Testis (tissue), 3 donors: Measurements from ENCODE around the gene EPHB1. TPM values are rescaled to one million over a fixed set of nuclear protein-coding genes. Genes with fewer than 3 reads are reported as not detected.

Source experiments
- DNase-seq: peaks from one replicate; pipeline ENCODE4 v3.0.0-alpha.2; 2019
- H3K27ac ChIP-seq, 2 donors: fragments of 200-600 bp; sonication (generic); one replicate each; pipeline ENCODE4 v1.5.1; 2019
- H3K27me3 ChIP-seq: fragments of 200-600 bp; sonication (generic); one replicate; pipeline ENCODE4 v1.5.1; 2019
- H3K36me3 ChIP-seq: fragments of 200-600 bp; sonication (generic); one replicate; pipeline ENCODE4 v1.5.1; 2017; ENCODE audit warnings: low read depth; ENCODE audit errors: missing control alignments
- H3K4me1 ChIP-seq: fragments of 200-600 bp; sonication (generic); one replicate; pipeline ENCODE4 v1.5.1; 2019
- H3K4me3 ChIP-seq, 2 donors: fragments of 200-600 bp; sonication (generic); one replicate each; pipeline ENCODE4 v1.5.1; 2017 to 2019
- H3K9me3 ChIP-seq: fragments of 200-600 bp; sonication (generic); one replicate; pipeline ENCODE4 v1.5.1; 2017
- POLR2A ChIP-seq: fragments of 450-650 bp; IDR thresholded peaks from one replicate; pipeline ENCODE4 v1.6.1; 2017; ENCODE audit warnings: antibody characterized with exemption, mild to moderate bottlenecking, moderate library complexity
- WGBS, 2 donors: methylation state at CpG; one replicate each; pipeline ENCODE4 v1.1.5; 2018; 5-methylcytosine and 5-hydroxymethylcytosine counted together
- intact Hi-C: fragments of 100-400 bp; cut with DNase I; formaldehyde crosslinking; loops from one replicate; pipeline ENCODE4 v1.15.1; 2023; ENCODE audit warnings: low total_unique reads
- polyA plus RNA-seq: library from polyadenylated mRNA; stranded (reverse); fragments of 350-450 nt; fragmentation: Illumina TruSeq; extraction: RNeasy Lipid Tissue Mini Kit (QIAGEN cat#74804); gene quantifications from one replicate; pipeline ENCODE4 v1.2.3, GENCODE V29; 2014; ENCODE audit warnings: low read depth, low replicate concordance; ENCODE audit not compliant: insufficient read depth
- total RNA-seq, 2 donors: library from RNA; depleted of rRNA; stranded (reverse); fragments of >200 nt; gene quantifications; one replicate each; pipeline ENCODE4 v1.2.3, GENCODE V29; 2016
- TF ChIP-seq, protein P1 (sequence below), 3 experiments: fragments of 450-650 bp in 2 of 3; fragments of 200-600 bp in 1 of 3; sonication (generic) in 1 of 3; IDR thresholded peaks; one replicate each; pipeline ENCODE4 v1.5.1; 2016 to 2019; ENCODE audit warnings: antibody characterized with exemption in 3 of 3, mild to moderate bottlenecking in 2 of 3, moderate library complexity in 1 of 3

Gene EPHB1
- total and polyA plus RNA-seq, 3 donors from 2014 or later = 20.8 to 37.1 (median 31.3) TPM

DNA sequence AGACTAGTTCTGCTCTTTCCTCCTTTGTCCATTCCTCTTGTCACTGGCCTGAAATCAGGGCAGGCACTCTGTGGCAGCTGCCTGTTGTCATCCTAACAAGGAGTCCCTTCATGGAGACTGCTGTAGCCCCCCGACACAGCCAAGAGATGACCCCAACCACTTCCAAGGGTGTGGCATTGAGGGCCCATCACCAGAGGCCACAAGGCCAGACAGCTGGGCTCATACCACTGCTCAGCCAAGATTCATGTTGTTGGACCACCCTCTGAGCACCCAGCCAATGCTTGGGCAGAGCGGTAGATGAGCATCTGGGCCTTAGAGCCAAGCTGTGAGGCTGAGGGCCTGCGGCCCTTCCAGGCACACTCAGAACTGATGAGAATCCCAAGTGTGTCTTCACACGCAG is 85.4 kb downstream of the EPHB1 start:
- peaks cover 3% of the 10 kb centered on the region for H3K4me1 ChIP-seq
- intact Hi-C loops = no loop called here
- DNase-seq = no peak
- 84 to 92% methylated on average over 2 to 4 of the region's 4 CpGs for WGBS, 2 donors
- H3K4me3 ChIP-seq = no peak overlapping the region
- peak overlapping the region in 1 of 2 donors; percentile 5 for H3K27ac ChIP-seq
- no peaks in the 10 kb centered on the region for H3K36me3 ChIP-seq
- TF ChIP-seq POLR2A = no peak
- TF ChIP-seq, protein P1, sequence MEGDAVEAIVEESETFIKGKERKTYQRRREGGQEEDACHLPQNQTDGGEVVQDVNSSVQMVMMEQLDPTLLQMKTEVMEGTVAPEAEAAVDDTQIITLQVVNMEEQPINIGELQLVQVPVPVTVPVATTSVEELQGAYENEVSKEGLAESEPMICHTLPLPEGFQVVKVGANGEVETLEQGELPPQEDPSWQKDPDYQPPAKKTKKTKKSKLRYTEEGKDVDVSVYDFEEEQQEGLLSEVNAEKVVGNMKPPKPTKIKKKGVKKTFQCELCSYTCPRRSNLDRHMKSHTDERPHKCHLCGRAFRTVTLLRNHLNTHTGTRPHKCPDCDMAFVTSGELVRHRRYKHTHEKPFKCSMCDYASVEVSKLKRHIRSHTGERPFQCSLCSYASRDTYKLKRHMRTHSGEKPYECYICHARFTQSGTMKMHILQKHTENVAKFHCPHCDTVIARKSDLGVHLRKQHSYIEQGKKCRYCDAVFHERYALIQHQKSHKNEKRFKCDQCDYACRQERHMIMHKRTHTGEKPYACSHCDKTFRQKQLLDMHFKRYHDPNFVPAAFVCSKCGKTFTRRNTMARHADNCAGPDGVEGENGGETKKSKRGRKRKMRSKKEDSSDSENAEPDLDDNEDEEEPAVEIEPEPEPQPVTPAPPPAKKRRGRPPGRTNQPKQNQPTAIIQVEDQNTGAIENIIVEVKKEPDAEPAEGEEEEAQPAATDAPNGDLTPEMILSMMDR (IDR thresholded peaks at IDR 0.05) = no peak
- H3K27me3 ChIP-seq = no peaks in the 10 kb centered on the region
- H3K9me3 ChIP-seq = no peaks in the 10 kb centered on the region

DNA sequence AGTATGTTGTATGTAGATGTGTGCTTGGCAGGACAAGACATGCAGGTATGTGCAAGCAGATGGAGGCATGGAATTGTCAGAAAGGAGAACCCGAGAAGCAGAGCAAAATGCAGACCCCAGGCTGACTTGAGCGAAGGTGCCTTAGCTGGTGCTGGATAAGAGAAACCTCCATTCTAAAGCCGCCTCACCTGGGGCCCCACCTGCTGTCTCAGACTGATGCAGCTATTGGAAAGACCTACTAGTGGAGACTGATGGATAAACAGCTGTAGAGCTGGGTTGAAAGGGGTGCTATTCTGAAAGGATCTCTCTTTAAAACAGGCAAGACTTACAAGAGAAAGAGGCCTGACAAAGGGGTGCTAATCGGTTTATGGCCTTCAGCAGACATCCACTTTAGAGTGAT is 86.2 kb downstream of the EPHB1 start:
- Histone ChIP-seq H3K4me1 (no peaks in the 10 kb centered on the region), H3K27ac (no peak overlapping the region), H3K9me3 (no peaks in the 10 kb centered on the region), H3K36me3 (no peaks in the 10 kb centered on the region), H3K4me3 (no peak overlapping the region), H3K27me3 (no peaks in the 10 kb centered on the region)
- no peak for DNase-seq
- TF ChIP-seq POLR2A = no peak
- TF ChIP-seq, protein P1 (IDR thresholded peaks at IDR 0.05) = no peak
- 77 to 89% methylated on average over 4 of the region's 4 CpGs for WGBS, 2 donors
- intact Hi-C loops = no loop called here

DNA sequence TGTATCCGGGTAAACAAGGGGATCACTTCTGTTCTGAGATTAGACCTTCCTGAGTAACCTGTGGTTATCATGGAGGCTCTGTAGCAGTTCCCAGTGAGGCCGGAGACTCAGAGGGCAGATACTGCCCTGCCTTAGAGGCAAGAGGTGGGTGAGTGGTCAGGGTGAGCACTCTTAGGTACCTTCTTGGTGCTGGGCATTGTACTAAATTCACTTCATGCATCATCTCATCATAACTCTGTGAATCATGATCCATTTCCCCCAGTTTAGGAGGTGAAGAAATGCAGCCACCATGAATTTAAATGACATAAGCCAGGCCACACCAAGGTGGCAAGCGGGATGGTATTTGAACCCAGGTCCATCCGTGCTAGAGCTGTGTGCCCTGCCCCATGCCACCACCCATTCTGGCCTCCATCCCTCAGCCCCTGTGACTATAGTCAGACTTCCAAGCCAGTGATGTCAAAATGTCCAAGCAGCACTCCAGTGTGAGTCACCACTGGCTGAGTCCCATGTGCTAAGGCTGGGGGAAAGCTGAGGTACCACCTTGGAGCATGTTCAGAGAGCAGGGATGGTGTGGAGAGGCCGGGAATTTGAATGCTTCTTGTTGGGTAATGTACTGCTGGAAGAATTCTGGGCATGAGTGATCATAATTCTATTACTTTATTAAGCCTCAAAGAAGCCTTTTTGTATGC is 88.8 kb downstream of the EPHB1 start:
- intact Hi-C loops = no loop called here

DNA sequence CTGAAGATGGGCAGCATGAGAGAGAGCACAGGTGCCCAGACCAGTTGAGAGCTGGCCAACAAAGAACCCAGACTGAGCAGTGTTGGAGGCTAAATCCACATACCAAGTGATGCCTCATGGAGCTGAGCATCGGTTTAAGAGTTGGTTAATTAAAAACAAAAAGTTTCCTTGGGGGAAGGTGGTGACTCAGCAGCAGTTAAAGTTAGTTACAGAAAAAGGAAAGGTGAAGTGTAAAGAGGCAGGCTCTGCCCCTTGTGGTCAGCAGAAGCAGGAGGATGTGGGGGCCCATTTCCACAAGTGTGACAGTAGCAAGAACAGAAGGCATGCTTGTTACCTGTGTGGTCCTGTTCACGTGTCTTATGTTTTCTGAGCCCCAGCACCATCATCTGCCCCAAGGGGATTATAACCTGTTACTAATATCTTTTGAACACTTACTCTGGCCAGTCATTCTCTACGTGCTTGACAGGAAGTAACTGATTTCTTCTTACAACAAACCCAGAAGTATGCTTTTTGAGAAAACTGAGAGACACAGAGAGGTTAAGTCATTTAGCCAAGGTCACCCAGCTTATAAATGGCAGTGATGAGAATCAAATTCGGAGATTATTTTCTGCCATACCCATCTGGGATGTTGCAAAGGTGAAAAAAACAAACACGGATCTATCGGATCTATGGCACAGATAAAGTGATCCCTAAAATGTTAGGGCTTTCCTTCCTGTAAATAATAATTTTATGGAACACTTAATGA is 91.0 kb downstream of the EPHB1 start:
- no peak for TF ChIP-seq POLR2A
- TF ChIP-seq, protein P1 (IDR thresholded peaks at IDR 0.05) = no peak
- Histone ChIP-seq H3K36me3 (no peaks in the 10 kb centered on the region), H3K27me3 (no peaks in the 10 kb centered on the region), H3K27ac (no peak overlapping the region), H3K9me3 (no peaks in the 10 kb centered on the region), H3K4me3 (no peak overlapping the region), H3K4me1 (no peaks in the 10 kb centered on the region)
- WGBS, 2 donors = 83% methylated on average over 6 of the region's 6 CpGs
- intact Hi-C loops = no loop called here
- DNase-seq = no peak

More for the DNA sequence above, 88.8 kb downstream of the EPHB1 start:
- no peak for DNase-seq
- H3K4me1 ChIP-seq = no peaks in the 10 kb centered on the region
- no peaks in the 10 kb centered on the region for H3K36me3 ChIP-seq
- H3K27me3 ChIP-seq = no peaks in the 10 kb centered on the region
- no peaks in the 10 kb centered on the region for H3K9me3 ChIP-seq
- H3K4me3 ChIP-seq = no peak overlapping the region
- no peak for TF ChIP-seq POLR2A
- TF ChIP-seq, protein P1 (IDR thresholded peaks at IDR 0.05) = no peak
- WGBS, 2 donors = 90 to 93% methylated on average over 5 of the region's 5 CpGs
- no peak overlapping the region for H3K27ac ChIP-seq
